HCT116 (cell line): ENCODE data around the gene LMNTD2. TPM values are rescaled to one million over a fixed set of nuclear protein-coding genes. Genes with fewer than 3 reads are reported as not detected.

Source experiments
- ATAC-seq: fragments of 200-7000 bp; cut with Tn5 transposase; 2 replicates; pipeline ENCODE4 v1.9.1; 2020; ENCODE audit warnings: mild to moderate bottlenecking, moderate library complexity
- BruUV-seq: library from RNA; stranded (reverse); fragments of 400-500 nt; replicated peaks from 2 replicates; lab custom pipeline; 2021; lab: Mats Ljungman, UMichigan
- CTCF ChIA-PET: fragments of 300-600 bp; sonication (Branson Sonifier 250); formaldehyde crosslinking; loops from one replicate; lab custom pipeline; 2021; ENCODE audit warnings: antibody characterized with exemption; lab: Charles Lee
- POLR2A ChIA-PET: fragments of 300-600, 350-600 bp; sonication (Branson Sonifier 250); formaldehyde crosslinking; loops from one replicate; lab custom pipeline; 2021; ENCODE audit warnings: antibody characterized with exemption; lab: Charles Lee
- RAD21 ChIA-PET, 2 experiments: fragments of 300-600 bp; sonication (Branson Sonifier 250); formaldehyde crosslinking; loops; one replicate each; lab custom pipeline; 2023; ENCODE audit warnings: low total read pairs in 2 of 2; ENCODE audit not compliant: uncharacterized antibody in 2 of 2, unreplicated experiment in 2 of 2, low non-redundant PET in 1 of 2; lab: Charles Lee
- DNase-seq: peaks from one replicate; pipeline ENCODE4 v3.0.0-alpha.2; 2010; ENCODE audit warnings: low read depth, low spot score
- H2AFZ ChIP-seq: fragments of 200-600 bp; shearing (Covaris generic), sonication (generic); 2 replicates; pipeline ENCODE4 v1.6.1; 2017; ENCODE audit warnings: low read depth, mixed run types, mixed read lengths, antibody characterized with exemption, low read length; ENCODE audit not compliant: poor library complexity, severe bottlenecking
- H3K27ac ChIP-seq: 2 replicates; pipeline ENCODE4 v1.5.1; 2012; ENCODE audit warnings: low read depth, low read length
- H3K27me3 ChIP-seq: fragments of 200-600 bp; sonication (generic); 2 replicates; pipeline ENCODE4 v1.6.1; 2016; ENCODE audit warnings: mixed run types, low read length, mixed read lengths; ENCODE audit not compliant: insufficient read depth
- H3K36me3 ChIP-seq, 2 experiments: fragments of 200-500 bp in 1 of 2; fragments of 200-600 bp in 1 of 2; sonication (Bioruptor generic) in 1 of 2; sonication (generic) in 1 of 2; 2 replicates each; pipeline versions ENCODE4 v1.5.1 to v1.6.1; 2014 to 2016; ENCODE audit warnings: low read length in 2 of 2, inconsistent platforms in 1 of 2, mixed read lengths in 1 of 2, mixed run types in 1 of 2; ENCODE audit not compliant: insufficient read depth in 2 of 2, control insufficient read depth in 1 of 2
- H3K4me1 ChIP-seq, 2 experiments: fragments of 200-600 bp in 1 of 2; sonication (generic) in 1 of 2; 2 replicates each; pipeline versions ENCODE4 v1.5.1 to v1.6.1; 2012 to 2017; ENCODE audit warnings: low read length in 2 of 2, inconsistent platforms in 1 of 2, mild to moderate bottlenecking in 1 of 2, mixed read lengths in 1 of 2, mixed run types in 1 of 2, moderate library complexity in 1 of 2; ENCODE audit not compliant: insufficient read depth in 2 of 2, control insufficient read depth in 1 of 2
- H3K4me2 ChIP-seq: fragments of 200-600 bp; sonication (generic); 2 replicates; pipeline ENCODE4 v1.6.1; 2017; ENCODE audit warnings: mixed run types, low read length, mixed read lengths
- H3K4me3 ChIP-seq, 2 experiments: fragments of 200-600 bp in 1 of 2; sonication (generic) in 1 of 2; replicated peaks in 1 of 2; 2 replicates each; pipeline ENCODE4 v1.5.1; 2011 to 2016; ENCODE audit warnings: low read length in 2 of 2, control low read depth in 1 of 2, low read depth in 1 of 2, mild to moderate bottlenecking in 1 of 2, mixed read lengths in 1 of 2, mixed run types in 1 of 2
- H3K79me2 ChIP-seq: fragments of 200-600 bp; sonication (generic); 2 replicates; pipeline ENCODE4 v1.6.1; 2017; ENCODE audit warnings: mild to moderate bottlenecking, mixed run types, low read length, moderate library complexity, mixed read lengths; ENCODE audit not compliant: insufficient read depth
- H3K9ac ChIP-seq: fragments of 200-600 bp; sonication (generic); 2 replicates; pipeline ENCODE4 v1.6.1; 2016; ENCODE audit warnings: low read length, mixed read lengths
- H3K9me2 ChIP-seq: fragments of 200-600 bp; sonication (generic), shearing (Covaris generic); 2 replicates; pipeline ENCODE4 v1.6.1; 2017; ENCODE audit warnings: mixed run types, mild to moderate bottlenecking, moderate library complexity; ENCODE audit not compliant: insufficient read depth
- H3K9me3 ChIP-seq, 2 experiments: fragments of 200-500 bp in 1 of 2; fragments of 200-600 bp in 1 of 2; sonication (Bioruptor generic) in 1 of 2; sonication (generic) in 1 of 2; 2 replicates each; pipeline ENCODE4 v1.6.1; 2014 to 2017; ENCODE audit warnings: low read length in 2 of 2, mixed read lengths in 2 of 2, inconsistent platforms in 1 of 2, low read depth in 1 of 2, mild to moderate bottlenecking in 1 of 2, mixed run types in 1 of 2, moderate library complexity in 1 of 2; ENCODE audit not compliant: control insufficient read depth in 1 of 2, insufficient read depth in 1 of 2
- H4K20me1 ChIP-seq: fragments of 200-600 bp; sonication (generic), shearing (Covaris generic); 2 replicates; pipeline ENCODE4 v1.6.1; 2017; ENCODE audit warnings: mixed run types, mild to moderate bottlenecking, moderate library complexity; ENCODE audit not compliant: insufficient read depth
- SRF ChIP-seq: IDR thresholded peaks from 2 replicates; pipeline ENCODE4 v1.6.1; 2012; ENCODE audit warnings: low read depth
- ZFX ChIP-seq: fragments of 450-650 bp; IDR thresholded peaks from 2 replicates; pipeline ENCODE4 v1.6.1; 2017
- ZNF274 ChIP-seq: fragments of 200-500 bp; sonication (Bioruptor generic); IDR thresholded peaks from 2 replicates; pipeline ENCODE4 v1.6.1; 2014; ENCODE audit warnings: mild to moderate bottlenecking, low read depth, low read length, inconsistent platforms
- intact Hi-C: fragments of 100-400 bp; cut with micrococcal nuclease; formaldehyde crosslinking; loops from 2 replicates; pipeline ENCODE4 v1.10.0; 2022
- total RNA-seq: library from RNA; stranded (reverse); gene quantifications from one replicate; pipeline ENCODE4 v1.2.1, GENCODE V29; 2021; ENCODE audit not compliant: unreplicated experiment
- TF ChIP-seq, protein P1 (sequence below): IDR thresholded peaks from 2 replicates; pipeline ENCODE4 v1.6.1; 2011; ENCODE audit warnings: mild to moderate bottlenecking, low read length, moderate library complexity; ENCODE audit not compliant: insufficient replicate concordance; ENCODE audit errors: extremely low read depth

The LMNTD2 gene
- total RNA-seq, 1 experiment from 2014 or later, result 9.5 TPM

GRCh38 chr11:576811-577610 is 16.5 kb upstream of the LMNTD2 start:
- Histone ChIP-seq H3K4me1 (peaks cover 12 to 32% of the 10 kb centered on the region in 2 experiments), H3K9me2 (no peaks in the 10 kb centered on the region), H3K27ac (peak overlapping the region; percentile 84), H4K20me1 (no peaks in the 10 kb centered on the region; the same call in 1 of the 2 replicates), H3K4me3 (peak overlapping the region; percentile 97 to 99), H3K36me3 (peaks cover 7 to 13% of the 10 kb centered on the region in 2 experiments; a peak in 3 of 4 replicates), H2AFZ (no peak overlapping the region), H3K9ac (peak overlapping the region; percentile 98), H3K9me3 (no peaks in the 10 kb centered on the region), H3K4me2 (peak overlapping the region; percentile 94), H3K79me2 (peaks cover 56% of the 10 kb centered on the region), H3K27me3 (no peaks in the 10 kb centered on the region)
- ATAC-seq, result no peak
- no TSS peak for BruUV-seq
- ChIA-PET CTCF (no interaction called here), POLR2A (no interaction called here), RAD21 (no interaction called here)
- no peak for DNase-seq
- TF ChIP-seq ZNF274 (no peak), ZFX (peak; percentile 97; the same call in 1 of the 2 replicates), SRF (no peak)
- TF ChIP-seq, protein P1, sequence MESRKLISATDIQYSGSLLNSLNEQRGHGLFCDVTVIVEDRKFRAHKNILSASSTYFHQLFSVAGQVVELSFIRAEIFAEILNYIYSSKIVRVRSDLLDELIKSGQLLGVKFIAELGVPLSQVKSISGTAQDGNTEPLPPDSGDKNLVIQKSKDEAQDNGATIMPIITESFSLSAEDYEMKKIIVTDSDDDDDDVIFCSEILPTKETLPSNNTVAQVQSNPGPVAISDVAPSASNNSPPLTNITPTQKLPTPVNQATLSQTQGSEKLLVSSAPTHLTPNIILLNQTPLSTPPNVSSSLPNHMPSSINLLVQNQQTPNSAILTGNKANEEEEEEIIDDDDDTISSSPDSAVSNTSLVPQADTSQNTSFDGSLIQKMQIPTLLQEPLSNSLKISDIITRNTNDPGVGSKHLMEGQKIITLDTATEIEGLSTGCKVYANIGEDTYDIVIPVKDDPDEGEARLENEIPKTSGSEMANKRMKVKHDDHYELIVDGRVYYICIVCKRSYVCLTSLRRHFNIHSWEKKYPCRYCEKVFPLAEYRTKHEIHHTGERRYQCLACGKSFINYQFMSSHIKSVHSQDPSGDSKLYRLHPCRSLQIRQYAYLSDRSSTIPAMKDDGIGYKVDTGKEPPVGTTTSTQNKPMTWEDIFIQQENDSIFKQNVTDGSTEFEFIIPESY, result no peak
- intact Hi-C loops, result loop anchor here (2.0 kb wide), 1 partner anchor 36 kb away; no protein-coding TSS in a partner anchor
